PC-9 (cell line): ENCODE results near the gene HDAC10. TPM values are rescaled to one million over a fixed set of nuclear protein-coding genes. Genes with fewer than 3 reads are reported as not detected.

Experiments
- BruUV-seq: library from RNA; stranded (reverse); fragments of 400-500 nt; replicated peaks from 2 replicates; lab custom pipeline; 2021; lab: Mats Ljungman, UMichigan
- CTCF ChIA-PET: fragments of 300-600 bp; sonication (Branson Sonifier 250); formaldehyde crosslinking; loops from one replicate; lab custom pipeline; 2022; ENCODE audit warnings: antibody characterized with exemption; lab: Charles Lee
- POLR2A ChIA-PET: fragments of 300-600 bp; sonication (Branson Sonifier 250); formaldehyde crosslinking; loops from one replicate; lab custom pipeline; 2022; ENCODE audit warnings: antibody characterized with exemption; ENCODE audit not compliant: unreplicated experiment; lab: Charles Lee
- DNase-seq, 2 experiments: peaks; one replicate each; pipeline versions ENCODE4 v3.0.0 to v3.0.0-alpha.2; 2015 to 2022; ENCODE audit warnings: mixed read lengths in 1 of 2
- H2AFZ ChIP-seq: fragments of 200-600 bp; sonication (generic); 2 replicates; pipeline ENCODE4 v1.8.1; 2017; ENCODE audit warnings: antibody characterized with exemption
- H3F3A ChIP-seq: fragments of 200-600 bp; sonication (generic); 2 replicates; pipeline ENCODE4 v1.8.1; 2017; ENCODE audit warnings: antibody characterized with exemption, mild to moderate bottlenecking, low read depth; ENCODE audit not compliant: insufficient read depth
- H3K27ac ChIP-seq: fragments of 200-600 bp; sonication (generic); 2 replicates; pipeline ENCODE4 v1.6.1; 2016; ENCODE audit warnings: mixed run types
- H3K27me3 ChIP-seq: fragments of 200-600 bp; sonication (generic); 2 replicates; pipeline ENCODE4 v1.6.1; 2016; ENCODE audit warnings: low read depth, mixed run types; ENCODE audit not compliant: insufficient read depth
- H3K36me3 ChIP-seq: fragments of 200-600 bp; sonication (generic); 2 replicates; pipeline ENCODE4 v1.6.1; 2016; ENCODE audit warnings: low read depth, mixed run types
- H3K4me1 ChIP-seq: fragments of 200-600 bp; sonication (generic); replicated peaks from 2 replicates; pipeline ENCODE4 v1.6.1; 2016; ENCODE audit warnings: mixed run types; ENCODE audit not compliant: insufficient read depth
- H3K4me2 ChIP-seq: fragments of 200-600 bp; sonication (generic); 2 replicates; pipeline ENCODE4 v1.6.1; 2017; ENCODE audit warnings: mixed run types
- H3K4me3 ChIP-seq: fragments of 200-600 bp; sonication (generic); 2 replicates; pipeline ENCODE4 v1.6.1; 2016; ENCODE audit warnings: mixed run types
- H3K79me2 ChIP-seq: fragments of 200-600 bp; sonication (generic); 2 replicates; pipeline ENCODE4 v1.6.1; 2017; ENCODE audit warnings: low read depth, mixed run types
- H3K9me2 ChIP-seq: fragments of 200-600 bp; sonication (generic); 2 replicates; pipeline ENCODE4 v1.8.1; 2017; ENCODE audit warnings: mild to moderate bottlenecking; ENCODE audit not compliant: insufficient read depth
- H3K9me3 ChIP-seq: fragments of 200-600 bp; sonication (generic); 2 replicates; pipeline ENCODE4 v1.8.1; 2016; ENCODE audit warnings: low read depth; ENCODE audit not compliant: insufficient read depth
- H4K20me1 ChIP-seq: fragments of 200-600 bp; sonication (generic); 2 replicates; pipeline ENCODE4 v1.8.1; 2017; ENCODE audit not compliant: insufficient read depth
- CTCF ChIP-seq: fragments of 200-600 bp; sonication (generic); conservative IDR thresholded peaks from 2 replicates; pipeline ENCODE4 v1.6.1; 2017; ENCODE audit warnings: mixed run types, antibody characterized with exemption, mild to moderate bottlenecking, moderate library complexity
- EZH2 ChIP-seq: fragments of 200-600 bp; sonication (generic); IDR thresholded peaks from 2 replicates; pipeline ENCODE4 v1.8.0; 2017; ENCODE audit warnings: antibody characterized with exemption, low read depth
- intact Hi-C: fragments of 100-400 bp; cut with micrococcal nuclease; formaldehyde crosslinking; loops from one replicate; pipeline ENCODE4 v1.10.0; 2022; ENCODE audit not compliant: unreplicated experiment
- total RNA-seq: library from RNA; stranded (reverse); gene quantifications from 2 replicates; pipeline ENCODE4 v1.2.3, GENCODE V29; 2021

Gene HDAC10
- total RNA-seq, 1 experiment from 2014 or later: 80.5 TPM

DNA sequence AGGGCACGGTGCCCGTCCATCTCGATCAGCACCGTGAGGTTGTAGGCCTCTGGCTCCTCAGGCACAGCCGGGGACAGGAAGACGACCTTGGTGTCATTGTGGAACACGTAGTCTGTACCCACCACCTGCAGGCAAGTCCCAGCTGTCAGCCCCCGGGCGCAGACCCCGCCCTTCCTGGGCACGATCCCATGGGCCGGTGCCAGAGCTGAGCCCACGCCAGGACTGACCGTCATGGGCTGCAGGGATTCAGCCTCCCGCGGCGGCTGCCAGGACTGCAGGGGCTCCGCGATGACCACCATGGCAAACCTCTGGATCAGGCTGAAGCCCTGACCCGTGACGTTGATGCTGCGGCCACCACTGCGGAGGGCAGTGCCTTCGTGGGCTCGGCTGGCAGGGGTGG is 30.9 kb upstream of the HDAC10 start:
- Histone ChIP-seq H3K27ac (peak overlapping the region; percentile 73), H3K4me2 (peak overlapping the region; percentile 75), H3K27me3 (no peaks in the 10 kb centered on the region), H3F3A (peaks cover 63% of the 10 kb centered on the region), H2AFZ (no peak overlapping the region), H3K4me3 (peak overlapping the region; percentile 45), H3K9me2 (no peaks in the 10 kb centered on the region), H3K4me1 (peaks cover 38% of the 10 kb centered on the region), H4K20me1 (peaks cover 16% of the 10 kb centered on the region), H3K9me3 (no peaks in the 10 kb centered on the region), H3K79me2 (peaks cover 21% of the 10 kb centered on the region), H3K36me3 (peaks cover 57% of the 10 kb centered on the region)
- peak; percentile 80 to 89 for DNase-seq
- ChIA-PET POLR2A (no interaction called here), CTCF (no interaction called here)
- no TSS peak for BruUV-seq
- intact Hi-C loops: loop anchor here (1.0 to 2.0 kb wide), 3 partner anchors 11 to 61 kb away; partner anchors contain the start of gene PPP6R2
- TF ChIP-seq EZH2: no peak
- TF ChIP-seq CTCF: no peak

- ChIA-PET CTCF (no interaction called here), POLR2A (no interaction called here)
- peak overlapping the region; percentile 45; the same call in 1 of the 2 replicates for H3K4me3 ChIP-seq
- H3K9me3 ChIP-seq: no peaks in the 10 kb centered on the region
- peaks cover 13% of the 10 kb centered on the region for H4K20me1 ChIP-seq
- no peak for DNase-seq
- TSS peak; percentile 23 for BruUV-seq
- intact Hi-C loops: no loop called here
- no peaks in the 10 kb centered on the region for H3K27me3 ChIP-seq
- H3K4me2 ChIP-seq: peak overlapping the region; percentile 75
- TF ChIP-seq CTCF: no peak
- TF ChIP-seq EZH2: no peak
- H3K36me3 ChIP-seq: peaks cover 59% of the 10 kb centered on the region
- peak overlapping the region; percentile 73 for H3K27ac ChIP-seq
- H3K79me2 ChIP-seq: peaks cover 21% of the 10 kb centered on the region
- no peaks in the 10 kb centered on the region for H3K9me2 ChIP-seq
- peaks cover 38% of the 10 kb centered on the region for H3K4me1 ChIP-seq
- peaks cover 64% of the 10 kb centered on the region for H3F3A ChIP-seq
- H2AFZ ChIP-seq: no peak overlapping the region
Measured at GRCh38 chr22:50281384-50281760, 30.3 kb upstream of the HDAC10 start.

DNA sequence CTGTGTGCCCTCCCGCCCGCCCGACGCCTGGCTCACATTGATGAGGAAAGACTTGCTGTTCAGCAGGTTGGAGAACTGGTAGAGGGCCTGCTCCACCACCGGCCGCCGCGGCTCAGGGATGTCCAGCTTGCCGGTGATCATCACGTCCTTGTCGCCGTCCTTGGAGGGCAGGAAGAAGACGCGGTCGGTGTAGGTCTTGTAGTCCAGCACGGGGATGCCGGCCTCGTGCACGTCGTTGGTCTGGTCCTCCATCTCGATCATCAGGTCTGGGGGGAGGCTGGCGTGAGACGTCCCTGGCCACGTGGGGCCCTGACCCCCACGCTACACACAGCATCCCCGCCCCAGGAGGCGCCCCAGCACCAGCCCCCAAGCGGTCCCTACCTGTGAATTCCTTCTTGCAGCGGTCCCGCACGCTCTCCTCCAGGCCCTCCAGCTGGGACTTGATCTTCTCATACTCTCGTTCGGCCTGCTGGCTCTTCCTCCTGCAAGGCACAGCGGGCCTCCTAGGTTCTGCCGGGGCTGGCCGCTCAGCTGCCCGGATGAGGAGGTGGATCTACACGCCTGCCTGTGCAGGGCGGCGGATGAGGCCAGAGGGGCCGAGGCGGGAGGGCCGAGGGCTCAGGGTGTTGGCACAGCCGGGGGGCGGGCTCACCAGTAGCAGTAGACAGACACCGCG is 29.8 kb upstream of the HDAC10 start:
- peaks cover 59% of the 10 kb centered on the region for H3K36me3 ChIP-seq
- no peaks in the 10 kb centered on the region for H3K27me3 ChIP-seq
- no peak overlapping the region for H3K27ac ChIP-seq
- ChIA-PET POLR2A (no interaction called here), CTCF (no interaction called here)
- DNase-seq: no peak
- H3K79me2 ChIP-seq: peaks cover 21% of the 10 kb centered on the region
- no peak for TF ChIP-seq EZH2
- TF ChIP-seq CTCF: no peak
- H3K4me3 ChIP-seq: no peak overlapping the region
- intact Hi-C loops: no loop called here
- no TSS peak for BruUV-seq
- peaks cover 38% of the 10 kb centered on the region for H3K4me1 ChIP-seq
- H2AFZ ChIP-seq: no peak overlapping the region
- no peaks in the 10 kb centered on the region for H3K9me2 ChIP-seq
- H3K9me3 ChIP-seq: no peaks in the 10 kb centered on the region
- peak overlapping the region; percentile 75; the same call in 1 of the 2 replicates for H3K4me2 ChIP-seq
- peaks cover 62% of the 10 kb centered on the region for H3F3A ChIP-seq
- H4K20me1 ChIP-seq: peaks cover 8% of the 10 kb centered on the region
